ENCODE data around the gene S100A4.

DNA sequence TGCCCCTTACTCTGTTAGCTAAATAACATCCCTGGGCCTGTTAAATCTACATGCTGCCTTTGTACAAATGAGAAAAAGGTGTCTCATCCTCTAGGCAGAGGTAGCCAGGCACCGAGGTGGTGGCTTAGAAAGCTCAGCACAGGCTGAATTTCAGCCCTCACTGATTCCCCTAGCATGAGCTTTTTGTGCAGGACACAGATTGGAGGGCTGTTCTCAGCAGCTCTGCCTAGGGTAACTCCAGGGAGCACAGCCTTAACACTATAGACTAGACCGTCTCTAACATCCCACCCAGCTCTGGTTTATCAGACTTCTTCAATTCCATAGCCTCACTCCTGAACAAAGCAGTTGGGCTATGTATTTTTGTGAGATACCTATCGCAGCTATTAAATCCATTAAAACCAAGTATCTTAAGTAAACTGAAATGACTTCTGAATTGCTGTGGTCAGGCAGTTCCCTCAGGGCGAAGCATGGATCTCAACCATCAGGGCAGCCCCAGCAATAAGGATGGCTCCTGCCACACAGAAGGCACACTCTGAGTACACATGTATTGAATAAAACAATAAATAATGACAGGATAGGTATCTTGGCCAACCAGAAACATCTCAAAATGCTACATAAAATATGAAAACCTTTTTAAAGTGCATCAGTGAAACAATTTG is 24.7 kb downstream of the S100A4 start:
- TF ChIP-seq, protein P1, sequence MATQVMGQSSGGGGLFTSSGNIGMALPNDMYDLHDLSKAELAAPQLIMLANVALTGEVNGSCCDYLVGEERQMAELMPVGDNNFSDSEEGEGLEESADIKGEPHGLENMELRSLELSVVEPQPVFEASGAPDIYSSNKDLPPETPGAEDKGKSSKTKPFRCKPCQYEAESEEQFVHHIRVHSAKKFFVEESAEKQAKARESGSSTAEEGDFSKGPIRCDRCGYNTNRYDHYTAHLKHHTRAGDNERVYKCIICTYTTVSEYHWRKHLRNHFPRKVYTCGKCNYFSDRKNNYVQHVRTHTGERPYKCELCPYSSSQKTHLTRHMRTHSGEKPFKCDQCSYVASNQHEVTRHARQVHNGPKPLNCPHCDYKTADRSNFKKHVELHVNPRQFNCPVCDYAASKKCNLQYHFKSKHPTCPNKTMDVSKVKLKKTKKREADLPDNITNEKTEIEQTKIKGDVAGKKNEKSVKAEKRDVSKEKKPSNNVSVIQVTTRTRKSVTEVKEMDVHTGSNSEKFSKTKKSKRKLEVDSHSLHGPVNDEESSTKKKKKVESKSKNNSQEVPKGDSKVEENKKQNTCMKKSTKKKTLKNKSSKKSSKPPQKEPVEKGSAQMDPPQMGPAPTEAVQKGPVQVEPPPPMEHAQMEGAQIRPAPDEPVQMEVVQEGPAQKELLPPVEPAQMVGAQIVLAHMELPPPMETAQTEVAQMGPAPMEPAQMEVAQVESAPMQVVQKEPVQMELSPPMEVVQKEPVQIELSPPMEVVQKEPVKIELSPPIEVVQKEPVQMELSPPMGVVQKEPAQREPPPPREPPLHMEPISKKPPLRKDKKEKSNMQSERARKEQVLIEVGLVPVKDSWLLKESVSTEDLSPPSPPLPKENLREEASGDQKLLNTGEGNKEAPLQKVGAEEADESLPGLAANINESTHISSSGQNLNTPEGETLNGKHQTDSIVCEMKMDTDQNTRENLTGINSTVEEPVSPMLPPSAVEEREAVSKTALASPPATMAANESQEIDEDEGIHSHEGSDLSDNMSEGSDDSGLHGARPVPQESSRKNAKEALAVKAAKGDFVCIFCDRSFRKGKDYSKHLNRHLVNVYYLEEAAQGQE (IDR thresholded peaks at IDR 0.05; ENCODE audit: insufficient read depth in 1 of 2, low read depth in 2 of 2, low read length in 2 of 2): no peak
- TF ChIP-seq POLR2AphosphoS5 (IDR thresholded peaks at IDR 0.05; ENCODE audit: low read depth, low read length) (no peak), TAF1 (IDR thresholded peaks at IDR 0.05; ENCODE audit: borderline replicate concordance, insufficient read depth, low read length) (no peak)
